ENCODE measurements around the gene TMEM120B. TPM values are rescaled to one million over a fixed set of nuclear protein-coding genes. Genes with fewer than 3 reads are reported as not detected.
A peak's percentile ranks its signal among the peaks of the same experiment; 100 is the strongest.

TMEM120B gene
- total RNA-seq, 1 donor from 2014 or later: 3.9 TPM

DNA sequence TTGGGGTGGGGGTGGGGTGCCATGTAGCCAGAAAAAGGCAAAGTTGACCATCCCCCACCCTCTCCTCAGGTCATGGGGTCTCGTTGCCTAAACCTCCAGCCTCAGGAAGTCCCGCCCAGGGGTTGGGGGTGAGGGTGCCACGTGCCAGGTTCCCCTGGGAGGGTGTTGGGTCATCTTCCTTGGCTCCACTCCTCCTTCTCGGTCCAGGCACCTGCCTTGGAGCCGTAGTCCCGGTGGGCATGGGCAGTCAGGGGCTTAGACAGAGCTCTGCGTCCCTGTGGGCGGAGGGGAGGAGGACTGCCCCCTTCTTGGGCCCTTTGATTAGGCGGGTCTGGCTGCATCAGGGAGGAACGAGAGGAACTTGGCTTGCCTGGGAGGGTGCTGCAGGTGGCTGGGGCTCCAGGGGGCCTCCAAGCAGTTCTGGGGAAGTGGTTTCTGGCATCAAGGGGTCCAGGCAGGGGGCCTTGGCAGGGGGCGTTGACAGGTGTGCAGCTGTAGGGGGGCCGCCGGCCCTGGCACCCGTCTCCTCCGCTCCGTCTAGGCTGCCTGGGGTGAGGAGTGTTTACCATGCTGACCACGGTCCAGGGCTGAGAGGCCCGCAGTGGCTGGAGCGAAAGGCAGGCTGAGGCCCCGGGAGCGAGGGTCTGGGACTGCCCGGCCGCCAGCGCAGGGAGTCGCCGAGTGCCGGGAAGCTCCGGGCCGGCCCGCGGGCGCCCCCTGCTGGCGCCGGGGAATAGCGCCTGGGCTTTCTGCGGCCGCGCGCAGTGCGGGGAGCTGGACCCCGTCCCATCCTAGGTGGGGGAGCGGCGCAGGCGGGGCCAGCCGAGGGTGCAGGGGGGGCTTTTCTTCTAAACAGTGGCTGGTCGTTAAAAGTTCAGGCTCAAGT, 99.1 kb downstream of the TMEM120B start:
- intact Hi-C loops (cut with DNase I): loop anchor here (1.0 kb wide), 1 partner anchor 16 kb away; no protein-coding TSS in a partner anchor
- H3K4me1 ChIP-seq: peaks cover 55% of the 10 kb centered on the region
- peak overlapping the region; percentile 94 for H3K27ac ChIP-seq
- TF ChIP-seq, protein P1, sequence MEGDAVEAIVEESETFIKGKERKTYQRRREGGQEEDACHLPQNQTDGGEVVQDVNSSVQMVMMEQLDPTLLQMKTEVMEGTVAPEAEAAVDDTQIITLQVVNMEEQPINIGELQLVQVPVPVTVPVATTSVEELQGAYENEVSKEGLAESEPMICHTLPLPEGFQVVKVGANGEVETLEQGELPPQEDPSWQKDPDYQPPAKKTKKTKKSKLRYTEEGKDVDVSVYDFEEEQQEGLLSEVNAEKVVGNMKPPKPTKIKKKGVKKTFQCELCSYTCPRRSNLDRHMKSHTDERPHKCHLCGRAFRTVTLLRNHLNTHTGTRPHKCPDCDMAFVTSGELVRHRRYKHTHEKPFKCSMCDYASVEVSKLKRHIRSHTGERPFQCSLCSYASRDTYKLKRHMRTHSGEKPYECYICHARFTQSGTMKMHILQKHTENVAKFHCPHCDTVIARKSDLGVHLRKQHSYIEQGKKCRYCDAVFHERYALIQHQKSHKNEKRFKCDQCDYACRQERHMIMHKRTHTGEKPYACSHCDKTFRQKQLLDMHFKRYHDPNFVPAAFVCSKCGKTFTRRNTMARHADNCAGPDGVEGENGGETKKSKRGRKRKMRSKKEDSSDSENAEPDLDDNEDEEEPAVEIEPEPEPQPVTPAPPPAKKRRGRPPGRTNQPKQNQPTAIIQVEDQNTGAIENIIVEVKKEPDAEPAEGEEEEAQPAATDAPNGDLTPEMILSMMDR (IDR thresholded peaks at IDR 0.05): peak; percentile 93 to 100 (median 98)
- no peak for TF ChIP-seq POLR2A (IDR thresholded peaks at IDR 0.05)
- H3K9me3 ChIP-seq: no peaks in the 10 kb centered on the region
- peaks cover 0 to 54% of the 10 kb centered on the region in 2 donors for H3K36me3 ChIP-seq
- no peaks in the 10 kb centered on the region for H3K27me3 ChIP-seq
- no peak for DNase-seq (ENCODE audit: extremely low spot score in 2 of 2)
- peak overlapping the region; percentile 66 to 74 for H3K4me3 ChIP-seq

DNA sequence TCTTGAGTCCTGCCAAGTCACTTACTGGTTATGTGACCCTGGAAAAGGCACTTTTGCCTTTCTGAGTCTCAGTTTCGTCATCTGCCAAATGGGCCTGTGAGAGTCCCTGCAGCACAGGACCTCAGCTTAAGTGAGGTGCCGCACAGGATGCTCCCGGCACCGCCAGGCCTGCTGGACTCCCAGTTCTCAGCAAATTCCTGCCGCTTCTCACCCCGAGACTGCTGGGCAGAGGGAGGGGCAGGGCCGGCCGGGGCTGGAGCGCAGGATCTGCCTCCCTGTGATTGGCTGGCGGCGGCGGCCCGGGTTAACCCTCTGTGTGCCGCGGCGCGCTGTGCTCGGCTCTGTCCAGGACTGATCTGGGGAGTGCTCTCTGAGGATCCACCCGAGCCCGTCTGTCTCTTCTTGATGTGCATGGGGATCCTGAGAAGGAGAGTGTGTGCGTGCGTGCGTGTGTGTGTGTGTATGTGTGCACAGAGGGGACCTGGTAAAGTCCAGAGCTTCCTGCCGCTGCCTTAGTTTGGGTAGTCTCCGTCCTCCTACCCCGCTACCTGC, 99.8 kb downstream of the TMEM120B start:
- H3K4me3 ChIP-seq: peak overlapping the region; percentile 66 to 74
- TF ChIP-seq, protein P1 (IDR thresholded peaks at IDR 0.05): peak in 1 of 3 experiments; percentile 17
- TF ChIP-seq POLR2AphosphoS5 (IDR thresholded peaks at IDR 0.05; ENCODE audit: insufficient read depth in 1 of 2, low read depth in 1 of 2): peak; percentile 14 to 50
- TF ChIP-seq POLR2A (IDR thresholded peaks at IDR 0.05): no peak
- H3K9me3 ChIP-seq: no peaks in the 10 kb centered on the region
- H3K27ac ChIP-seq: peak overlapping the region; percentile 94
- peaks cover 48% of the 10 kb centered on the region for H3K4me1 ChIP-seq
- intact Hi-C loops (cut with DNase I): no loop called here
- no peaks in the 10 kb centered on the region for H3K27me3 ChIP-seq
- no peak for DNase-seq (ENCODE audit: extremely low spot score in 2 of 2)
- H3K36me3 ChIP-seq: peaks cover 0 to 62% of the 10 kb centered on the region in 2 donors

DNA sequence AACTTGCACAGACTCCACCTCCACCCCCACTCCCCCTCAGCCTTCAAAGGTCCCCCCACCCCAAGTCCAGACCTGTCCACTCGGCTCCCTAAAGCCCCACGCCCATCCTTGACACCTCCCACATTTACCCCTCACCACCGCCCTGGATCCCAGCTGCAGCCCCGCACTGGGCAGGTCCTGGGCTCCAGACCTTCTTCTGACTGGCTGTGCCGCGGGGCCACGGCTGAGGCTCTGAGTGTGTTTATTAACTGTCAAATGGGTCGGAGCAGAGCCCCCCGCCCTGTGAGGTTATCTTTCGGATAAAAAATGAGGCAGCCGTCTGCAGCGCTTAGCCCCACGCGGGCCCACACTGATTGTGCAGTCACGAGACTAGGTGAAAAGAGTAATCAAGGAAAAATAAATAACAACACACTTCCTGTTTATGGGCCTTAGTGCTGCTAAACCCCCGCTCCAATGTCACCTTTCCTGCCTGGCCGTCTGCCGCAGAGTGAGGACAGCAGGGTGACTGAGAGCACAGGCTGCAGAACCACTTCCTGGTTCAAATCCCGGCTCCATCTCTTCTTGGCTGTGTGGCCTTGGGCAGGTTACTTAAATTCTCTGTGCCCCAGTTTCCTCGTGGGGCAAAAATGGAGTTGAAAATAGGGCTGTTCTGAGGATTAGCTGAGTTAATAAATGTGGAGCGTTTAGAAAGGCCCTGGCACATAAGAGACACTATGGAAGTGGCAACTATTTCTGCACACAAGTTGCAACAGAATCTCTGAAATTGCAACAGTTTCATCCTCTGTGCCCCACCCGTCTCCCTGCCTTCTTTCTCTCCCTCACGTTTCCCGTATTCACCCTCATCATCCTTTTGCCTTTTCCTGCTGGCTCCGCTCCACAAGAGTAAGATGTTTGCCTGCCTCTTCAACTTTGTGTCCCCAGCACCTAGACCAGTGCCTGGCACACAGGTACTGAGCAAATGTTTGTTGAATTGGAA, 100.7 kb downstream of the TMEM120B start:
- no peak for DNase-seq (ENCODE audit: extremely low spot score in 2 of 2)
- Histone ChIP-seq H3K9me3 (no peaks in the 10 kb centered on the region), H3K27me3 (no peaks in the 10 kb centered on the region), H3K27ac (peak overlapping the region; percentile 94), H3K36me3 (peaks cover 0 to 67% of the 10 kb centered on the region in 2 donors), H3K4me3 (peak overlapping the region; percentile 66 to 74), H3K4me1 (peaks cover 40% of the 10 kb centered on the region)
- intact Hi-C loops (cut with DNase I): no loop called here
- TF ChIP-seq, protein P1 (IDR thresholded peaks at IDR 0.05): no peak
- TF ChIP-seq POLR2AphosphoS5 (IDR thresholded peaks at IDR 0.05; ENCODE audit: insufficient read depth in 1 of 2, low read depth in 1 of 2): no peak
- no peak for TF ChIP-seq POLR2A (IDR thresholded peaks at IDR 0.05)

DNA sequence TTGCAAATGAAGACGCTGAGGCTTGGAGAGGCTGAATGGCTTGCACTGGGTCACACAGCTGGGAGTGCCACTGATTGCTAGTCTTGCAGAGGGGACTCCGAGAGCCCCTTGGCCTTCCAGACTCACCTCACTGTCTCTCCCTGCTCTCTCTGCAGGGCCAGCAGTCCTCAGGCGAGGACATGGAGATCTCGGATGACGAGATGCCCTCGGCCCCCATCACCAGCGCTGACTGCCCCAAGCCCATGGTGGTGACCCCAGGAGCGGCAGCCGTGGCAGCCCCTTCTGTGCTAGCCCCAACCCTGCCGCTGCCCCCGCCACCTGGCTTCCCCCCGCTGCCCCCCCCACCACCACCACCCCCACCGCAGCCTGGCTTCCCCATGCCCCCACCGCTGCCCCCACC, 101.4 kb downstream of the TMEM120B start:
- Histone ChIP-seq H3K27me3 (no peaks in the 10 kb centered on the region), H3K4me1 (peaks cover 39% of the 10 kb centered on the region), H3K36me3 (peaks cover 0 to 67% of the 10 kb centered on the region in 2 donors), H3K9me3 (no peaks in the 10 kb centered on the region), H3K4me3 (no peak overlapping the region), H3K27ac (no peak overlapping the region)
- TF ChIP-seq POLR2A (IDR thresholded peaks at IDR 0.05) (no peak), POLR2AphosphoS5 (IDR thresholded peaks at IDR 0.05; ENCODE audit: insufficient read depth in 1 of 2, low read depth in 1 of 2) (no peak)
- TF ChIP-seq, protein P1 (IDR thresholded peaks at IDR 0.05): no peak
- no peak for DNase-seq (ENCODE audit: extremely low spot score in 2 of 2)
- intact Hi-C loops (cut with DNase I): no loop called here
